ENCODE data around the gene TRPM4. TPM values are rescaled to one million over a fixed set of nuclear protein-coding genes. Genes with fewer than 3 reads are reported as not detected.
"Not testable (repeated sequence)": the region's sequence is repeated elsewhere in the genome, so short reads cannot be mapped to it uniquely, and the experiment has no call there.

Gene TRPM4
- total RNA-seq, 1 experiment from 2014 or later: 3.9 TPM

DNA sequence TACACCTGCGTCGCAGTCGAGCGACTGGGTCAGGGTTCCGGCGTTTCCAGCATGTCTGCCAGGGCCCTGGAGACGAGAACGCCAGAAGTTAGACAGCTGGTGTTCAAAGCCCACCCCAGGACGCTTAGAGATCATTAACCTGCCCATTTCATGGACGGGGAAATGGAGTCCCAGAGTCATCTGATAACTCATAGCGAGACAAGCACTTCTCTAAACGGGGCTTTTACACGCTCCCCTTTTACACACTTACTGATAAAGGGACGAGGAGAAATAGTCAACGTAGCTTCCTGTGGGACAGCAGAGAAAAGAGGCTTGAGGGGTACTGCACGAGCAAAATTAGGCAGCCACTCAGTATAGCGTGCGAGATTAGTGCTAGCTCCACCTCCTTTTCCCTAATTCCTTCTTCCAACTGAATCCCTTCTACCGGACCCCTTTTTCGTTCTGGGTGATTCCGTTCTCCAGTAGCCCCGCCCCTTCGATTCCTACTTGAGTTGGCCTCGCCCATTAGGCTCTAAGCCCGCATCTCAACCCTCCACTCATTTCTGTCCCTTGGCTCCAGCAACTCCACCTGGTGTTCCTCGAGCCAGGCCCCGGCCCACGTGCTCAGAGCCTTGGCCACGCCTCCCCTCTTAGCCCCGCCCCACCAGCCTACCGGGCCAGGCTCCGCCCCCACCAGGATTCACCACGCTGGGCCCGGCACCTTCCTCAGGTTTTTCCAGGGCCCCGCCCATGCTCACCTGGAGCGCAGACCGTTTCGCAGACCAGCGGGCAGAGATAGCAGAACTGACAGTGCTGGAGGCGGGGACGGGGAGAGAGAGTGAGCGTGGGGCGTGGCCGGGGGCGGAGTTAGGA is 6.1 kb upstream of the TRPM4 start:
- peak; percentile 33 for DNase-seq (ENCODE audit: low spot score)

DNA sequence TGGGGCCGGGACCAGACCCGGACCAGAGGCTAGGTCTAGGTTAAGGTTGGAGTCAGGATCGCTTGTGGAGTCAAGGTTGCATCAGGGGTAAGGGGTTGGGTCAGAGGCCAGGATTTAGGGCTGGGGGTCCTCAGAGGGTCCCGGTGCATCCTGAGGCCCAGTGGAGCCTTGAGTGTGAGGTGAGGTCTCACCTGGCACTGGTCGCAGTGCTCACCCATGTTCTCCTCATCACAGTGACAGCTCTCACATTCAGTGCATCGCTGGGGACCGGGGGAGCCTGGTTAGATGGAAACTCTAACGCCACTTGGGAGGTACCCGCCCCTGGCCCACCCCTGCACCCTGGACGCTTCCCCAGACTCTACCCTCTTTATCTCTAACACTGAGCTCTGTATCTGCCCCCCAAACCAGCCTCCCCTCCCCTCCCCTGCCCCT is 5.5 kb upstream of the TRPM4 start:
- no peak for DNase-seq (ENCODE audit: low spot score)

DNA sequence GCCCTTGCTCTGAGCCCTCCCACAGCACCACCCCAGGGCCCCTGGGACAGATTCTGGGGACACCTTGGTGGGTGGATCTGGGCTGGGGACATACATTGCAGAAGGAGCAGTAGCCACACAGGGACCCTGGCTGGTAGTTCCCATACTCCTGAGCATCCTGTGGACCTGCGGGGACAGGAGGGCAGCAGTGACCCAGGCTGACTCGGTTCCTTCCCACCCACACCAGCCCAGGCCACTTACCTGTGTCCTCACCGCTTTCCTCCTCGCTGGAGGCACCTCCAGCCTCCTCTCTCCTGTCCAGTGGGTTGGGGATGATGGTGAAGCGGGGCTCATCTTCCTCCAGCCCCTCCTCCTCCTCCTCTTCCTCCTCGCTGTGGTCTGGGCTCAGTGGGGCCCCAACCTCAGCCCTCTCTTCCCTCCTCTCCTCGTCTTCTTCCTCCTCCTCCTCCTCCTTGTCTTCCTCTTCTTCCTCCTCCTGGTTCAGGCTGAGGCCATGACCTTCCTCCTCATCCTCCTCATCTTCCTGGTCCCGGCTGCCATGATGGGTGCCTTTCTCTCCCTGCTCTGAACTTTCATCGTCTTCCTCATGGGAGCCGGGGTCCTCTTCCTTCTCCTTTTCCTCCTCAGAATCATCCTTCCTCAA is 4.3 kb upstream of the TRPM4 start:
- no peak for DNase-seq (ENCODE audit: low spot score)

DNA sequence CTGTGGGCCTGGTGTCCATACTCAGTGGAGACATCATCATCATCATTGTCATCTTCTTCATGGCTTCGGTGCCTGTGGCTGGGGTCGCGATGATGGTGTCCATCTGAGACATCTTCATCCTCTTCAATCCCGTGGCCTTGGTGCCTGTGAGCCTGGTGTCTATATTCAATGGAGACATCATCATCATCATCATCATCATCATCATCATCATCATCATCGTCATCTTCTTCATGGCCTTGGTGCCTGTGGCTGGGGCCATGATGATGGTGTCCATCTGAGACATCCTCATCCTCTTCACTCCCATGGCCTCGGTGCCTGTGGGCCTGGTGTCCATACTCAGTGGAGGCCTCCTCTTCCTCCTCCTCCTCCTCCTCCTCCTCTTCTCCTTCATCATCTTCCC is 3.3 kb upstream of the TRPM4 start:
- no peak for DNase-seq (ENCODE audit: low spot score)

DNA sequence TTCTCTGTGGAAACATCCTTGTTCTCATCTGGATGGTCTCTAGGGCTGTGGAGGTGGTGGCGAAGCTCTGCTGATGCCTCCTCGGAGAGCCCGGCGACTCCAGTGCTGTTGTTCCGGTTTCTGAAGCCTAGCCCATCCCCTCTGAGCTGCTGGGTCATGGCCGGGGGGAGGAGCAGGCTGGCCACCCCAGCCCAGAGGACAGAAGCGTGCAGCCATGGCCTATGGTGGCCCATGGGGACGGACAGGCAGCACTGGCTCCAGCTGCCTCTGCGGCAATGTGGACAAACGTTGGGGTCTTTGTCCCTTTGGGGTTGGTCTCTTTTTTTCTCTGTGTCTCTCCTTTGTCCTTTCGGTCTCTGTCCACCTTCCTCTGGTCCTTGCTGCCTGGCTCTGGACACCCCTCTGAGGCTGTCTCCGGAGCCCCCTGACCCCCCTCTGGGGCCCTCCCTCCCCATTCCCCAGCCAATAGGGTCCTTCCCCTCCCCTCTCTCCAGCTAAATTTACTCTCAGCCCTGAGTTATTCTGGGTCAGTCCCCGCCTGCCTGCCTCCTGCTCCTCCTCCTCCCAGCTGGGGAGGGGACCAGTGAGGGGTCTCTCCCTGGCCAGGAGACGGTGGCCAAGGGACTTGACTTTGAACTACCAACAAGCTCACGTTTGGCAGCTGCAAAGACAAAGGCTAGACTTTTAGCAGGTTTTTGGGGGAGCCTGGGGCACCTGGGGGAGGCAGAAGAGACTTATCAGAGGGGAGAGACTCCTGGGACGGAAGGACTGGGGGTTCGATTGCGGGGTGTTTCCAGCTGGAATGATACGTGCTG is 2.4 kb upstream of the TRPM4 start, which contains the start of gene HRC:
Gene HRC, minus strand, starts transcription at position 392 of the 815 bp plus-strand sequence. Its CDS starts 159 bp downstream, at position 233.
- DNase-seq (ENCODE audit: low spot score): no peak

DNA sequence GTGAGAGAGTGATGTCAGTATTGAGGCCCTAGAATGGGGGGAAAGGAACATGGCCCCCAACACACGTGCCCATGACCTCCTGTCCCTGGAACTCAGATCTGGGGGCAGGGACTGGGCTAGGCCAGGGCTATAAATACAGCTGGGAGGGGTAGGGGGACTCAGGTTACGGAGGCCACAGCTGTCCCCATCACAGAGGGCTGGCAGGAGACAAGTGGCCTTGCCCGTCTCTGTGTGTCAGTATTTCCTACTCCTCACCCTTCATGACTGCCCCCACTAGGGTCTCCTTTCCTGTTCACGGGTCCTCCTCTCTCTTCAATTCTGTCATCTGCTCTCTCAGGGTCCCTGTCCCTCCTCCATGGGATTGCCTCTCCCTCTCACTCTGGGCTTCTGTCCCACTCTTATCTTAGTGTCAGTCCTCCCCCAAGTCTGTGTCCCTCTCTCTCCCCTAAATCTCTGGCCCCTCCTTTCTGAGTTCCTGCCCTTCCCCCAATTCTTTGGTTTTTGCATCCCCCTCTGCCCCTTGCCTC is 1.7 kb upstream of the TRPM4 start:
- no peak for DNase-seq (ENCODE audit: low spot score)

DNA sequence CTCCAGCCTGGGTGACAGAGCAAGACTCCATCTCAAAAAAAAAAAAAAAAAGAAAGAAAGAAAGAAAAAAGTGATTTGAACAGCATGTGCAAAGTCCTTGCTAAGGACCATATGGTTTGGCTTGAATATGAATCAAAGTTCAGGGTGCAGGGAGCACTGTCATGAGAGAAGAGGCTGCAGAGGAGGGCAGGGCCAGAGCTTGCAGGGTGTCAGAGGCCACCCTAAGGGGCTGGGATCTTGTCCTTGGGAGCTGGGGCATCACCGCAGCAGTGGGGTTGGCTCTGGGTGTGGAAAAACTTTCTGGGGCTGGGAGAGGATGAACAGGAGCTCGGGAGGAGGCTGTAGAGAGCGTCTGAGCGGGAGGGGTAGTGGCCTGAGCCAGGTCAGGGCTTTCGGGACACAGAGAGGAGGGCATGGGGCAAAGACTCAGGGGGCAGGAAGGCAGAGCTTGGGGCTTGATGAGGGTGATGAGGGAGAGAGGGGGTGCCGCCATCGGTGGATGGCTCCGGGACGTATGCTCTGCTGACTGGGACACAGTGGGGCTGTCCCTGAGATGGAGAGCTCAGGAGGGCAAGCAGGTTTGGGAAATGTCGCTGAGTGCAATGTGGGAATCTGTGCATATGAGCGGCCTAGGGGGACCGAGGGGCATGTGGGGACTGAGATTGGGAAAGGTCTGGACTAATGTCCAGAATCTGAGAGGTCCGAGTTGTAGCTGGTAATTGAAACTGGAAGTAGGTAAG is 3.0 kb downstream of the TRPM4 start:
- no peak for DNase-seq (ENCODE audit: low spot score)

DNA sequence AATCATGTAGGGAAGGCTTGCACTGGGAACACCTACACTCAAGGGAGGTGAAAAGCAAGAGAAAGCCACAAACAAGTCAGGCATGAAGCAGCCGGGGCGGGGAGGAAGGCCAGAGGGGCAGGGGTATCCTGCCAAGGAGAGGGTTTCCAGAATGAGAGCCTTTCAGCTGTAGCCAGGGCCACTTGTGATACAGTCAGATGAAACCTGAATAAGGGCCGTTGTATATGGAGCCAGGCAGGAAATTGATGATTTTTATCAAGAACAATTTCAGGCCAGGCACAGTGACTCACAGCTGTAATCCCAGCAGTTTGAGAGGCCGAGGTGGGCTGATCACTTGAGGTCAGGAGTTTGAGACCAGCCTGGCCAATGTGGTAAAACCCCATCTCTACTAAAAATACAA is 4.4 kb downstream of the TRPM4 start:
- DNase-seq (ENCODE audit: low spot score): no peak

DNA sequence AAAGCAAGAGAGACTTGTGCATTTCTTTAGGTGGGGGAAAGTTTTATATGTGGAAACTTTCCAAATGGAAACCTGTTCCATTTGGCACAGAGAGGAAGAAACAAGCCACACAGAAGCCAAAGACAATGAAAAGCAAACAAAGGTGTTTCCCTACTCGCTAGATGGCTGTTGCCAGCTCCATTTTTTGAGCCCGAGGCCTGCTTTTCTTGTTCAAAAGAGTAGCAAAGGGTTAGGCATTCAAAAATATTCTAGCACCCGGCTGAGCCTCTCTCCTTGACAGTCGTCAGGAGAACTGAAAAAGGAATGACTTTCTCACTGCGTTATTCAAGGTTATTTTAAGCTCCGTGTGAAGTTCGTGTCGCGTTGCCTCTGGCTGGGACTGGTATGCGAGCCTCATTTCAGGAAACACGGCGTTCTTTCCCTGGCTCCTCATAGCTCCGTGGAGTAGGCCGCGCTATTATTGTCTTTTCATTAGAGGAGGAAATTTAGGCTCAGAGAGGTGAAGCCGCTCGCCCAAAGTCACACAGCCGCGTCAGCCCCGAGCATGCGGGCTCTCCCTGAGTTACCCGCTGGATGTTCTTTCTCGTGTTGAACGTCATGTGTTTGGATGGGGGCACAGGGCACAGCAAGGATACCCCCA is 7.6 kb downstream of the TRPM4 start:
- no peak for DNase-seq (ENCODE audit: low spot score)

DNA sequence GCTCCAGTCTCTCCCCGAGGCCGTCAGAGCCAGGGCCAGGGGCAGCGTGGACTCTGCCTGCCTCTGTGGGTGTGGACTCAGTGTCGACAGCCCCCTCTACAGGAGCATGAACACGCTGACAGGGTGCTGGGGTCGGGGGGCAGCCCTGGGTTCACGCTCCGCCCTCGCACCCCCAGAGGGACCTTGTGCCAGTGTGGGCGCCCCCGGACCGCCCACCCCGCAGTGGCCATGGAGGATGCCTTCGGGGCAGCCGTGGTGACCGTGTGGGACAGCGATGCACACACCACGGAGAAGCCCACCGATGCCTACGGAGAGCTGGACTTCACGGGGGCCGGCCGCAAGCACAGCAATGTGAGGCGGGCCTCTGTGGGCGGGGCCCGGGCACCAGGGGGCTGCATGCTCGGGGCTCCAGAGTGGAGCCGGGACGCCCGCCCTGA is 8.3 kb downstream of the TRPM4 start:
- no peak for DNase-seq (ENCODE audit: low spot score)

DNA sequence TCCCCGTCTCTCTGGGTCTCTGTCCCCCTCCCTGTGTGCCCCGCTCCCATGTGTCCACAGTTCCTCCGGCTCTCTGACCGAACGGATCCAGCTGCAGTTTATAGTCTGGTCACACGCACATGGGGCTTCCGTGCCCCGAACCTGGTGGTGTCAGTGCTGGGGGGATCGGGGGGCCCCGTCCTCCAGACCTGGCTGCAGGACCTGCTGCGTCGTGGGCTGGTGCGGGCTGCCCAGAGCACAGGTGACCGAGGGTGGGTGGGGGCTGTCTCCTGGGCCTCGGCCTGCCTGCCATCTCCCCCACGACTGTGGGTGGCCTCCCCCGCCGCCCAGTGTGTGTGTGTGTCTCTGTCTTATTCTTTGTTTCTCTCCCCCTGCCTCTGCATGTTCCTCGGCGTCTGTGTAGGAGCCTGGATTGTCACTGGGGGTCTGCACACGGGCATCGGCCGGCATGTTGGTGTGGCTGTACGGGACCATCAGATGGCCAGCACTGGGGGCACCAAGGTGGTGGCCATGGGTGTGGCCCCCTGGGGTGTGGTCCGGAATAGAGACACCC is 10.3 kb downstream of the TRPM4 start:
- DNase-seq (ENCODE audit: low spot score): no peak

DNA sequence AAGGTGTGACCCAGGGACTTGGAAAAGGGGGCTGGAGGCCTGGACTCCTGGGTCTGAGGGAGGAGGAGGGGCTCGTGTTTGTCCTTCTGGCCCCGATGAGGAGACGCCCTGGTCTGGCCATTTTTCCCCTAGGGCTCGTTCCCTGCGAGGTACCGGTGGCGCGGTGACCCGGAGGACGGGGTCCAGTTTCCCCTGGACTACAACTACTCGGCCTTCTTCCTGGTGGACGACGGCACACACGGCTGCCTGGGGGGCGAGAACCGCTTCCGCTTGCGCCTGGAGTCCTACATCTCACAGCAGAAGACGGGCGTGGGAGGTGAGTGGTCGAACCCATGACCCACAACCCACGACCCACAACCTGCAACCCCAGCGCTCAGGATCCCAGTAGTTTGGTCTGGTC is 10.8 kb downstream of the TRPM4 start:
- no peak for DNase-seq (ENCODE audit: low spot score)

DNA sequence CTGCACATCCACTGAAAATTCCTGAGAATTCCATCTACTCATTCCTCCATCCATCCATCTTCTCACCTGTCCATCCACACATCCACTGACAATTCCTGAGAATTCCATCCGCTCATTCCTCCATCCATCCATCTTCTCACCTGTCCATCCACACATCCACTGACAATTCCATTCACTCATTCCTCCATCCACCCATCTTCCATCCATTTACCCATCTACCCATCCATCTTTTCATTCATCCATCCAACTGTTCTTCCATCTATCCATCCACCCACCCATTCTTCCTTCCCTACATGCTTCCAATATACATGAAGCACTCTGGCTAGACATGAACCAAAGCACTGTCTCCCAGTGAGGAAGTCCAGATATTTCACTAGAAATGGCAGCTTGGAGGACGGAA is 15.6 kb downstream of the TRPM4 start:
- DNase-seq (ENCODE audit: low spot score): no peak

DNA sequence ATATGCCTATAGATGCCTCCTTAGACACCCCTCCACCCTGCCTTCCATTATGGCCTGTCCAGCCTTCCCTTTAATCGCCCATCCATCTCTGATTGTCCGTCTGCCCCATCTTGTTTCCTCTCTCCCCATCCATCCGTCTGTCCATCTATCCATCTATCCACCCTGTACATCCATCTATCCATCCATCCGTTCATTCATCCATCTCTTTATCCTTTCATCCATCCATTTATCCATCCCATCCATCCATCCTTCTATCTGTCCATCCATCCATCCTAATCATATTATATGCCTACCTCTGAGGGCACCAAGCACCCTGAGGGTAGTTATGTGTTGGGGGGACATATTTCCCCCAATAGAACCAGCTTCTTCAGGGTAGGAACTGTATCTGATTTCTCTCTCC is 23.1 kb downstream of the TRPM4 start:
- no peak for DNase-seq (ENCODE audit: low spot score)

DNA sequence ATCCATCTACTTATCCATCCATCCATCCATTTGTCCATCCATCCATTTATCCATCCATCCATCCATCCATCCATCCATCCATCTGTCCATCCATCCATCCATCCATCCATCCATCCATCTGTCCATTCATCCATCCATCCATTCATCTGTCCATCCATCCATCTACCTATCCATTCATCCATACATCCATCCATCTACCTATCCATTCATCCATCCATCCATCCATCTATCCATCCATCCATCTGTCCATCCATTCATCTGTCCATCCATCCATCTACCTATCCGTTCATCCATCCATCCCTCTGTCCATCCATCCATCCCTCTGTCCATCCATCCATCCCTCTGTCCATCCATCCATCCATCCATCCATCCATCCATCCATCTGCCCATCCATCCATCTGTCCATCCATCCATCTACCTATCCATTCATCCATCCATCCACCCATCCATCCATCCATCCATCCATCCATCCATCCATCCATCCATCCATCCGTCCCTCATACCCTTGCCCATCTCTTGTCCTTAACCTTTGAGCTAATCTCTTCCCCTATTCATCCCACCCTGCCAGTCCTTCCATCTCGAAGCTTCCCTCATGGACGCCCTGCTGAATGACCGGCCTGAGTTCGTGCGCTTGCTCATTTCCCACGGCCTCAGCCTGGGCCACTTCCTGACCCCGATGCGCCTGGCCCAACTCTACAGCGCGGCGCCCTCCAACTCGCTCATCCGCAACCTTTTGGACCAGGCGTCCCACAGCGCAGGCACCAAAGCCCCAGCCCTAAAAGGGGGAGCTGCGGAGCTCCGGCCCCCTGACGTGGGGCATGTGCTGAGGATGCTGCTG is 24.6 kb downstream of the TRPM4 start:
- not testable (repeated sequence) for DNase-seq (ENCODE audit: low spot score)

DNA sequence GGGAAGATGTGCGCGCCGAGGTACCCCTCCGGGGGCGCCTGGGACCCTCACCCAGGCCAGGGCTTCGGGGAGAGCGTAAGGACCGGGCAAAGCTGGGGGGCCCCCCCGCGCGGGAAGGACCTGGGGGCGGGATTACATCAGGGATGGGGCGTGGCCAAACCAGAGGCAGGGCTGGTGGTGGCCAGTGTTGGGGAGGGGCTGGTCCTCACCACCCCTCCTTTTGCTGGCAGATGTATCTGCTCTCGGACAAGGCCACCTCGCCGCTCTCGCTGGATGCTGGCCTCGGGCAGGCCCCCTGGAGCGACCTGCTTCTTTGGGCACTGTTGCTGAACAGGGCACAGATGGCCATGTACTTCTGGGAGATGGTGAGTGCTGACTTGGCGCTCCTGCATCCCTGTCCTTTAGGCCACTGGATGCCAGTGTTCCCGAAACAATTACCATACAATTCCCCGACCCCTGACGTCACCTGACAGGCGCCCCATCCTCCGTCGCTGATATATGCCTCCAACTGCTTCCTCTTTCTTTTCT is 25.3 kb downstream of the TRPM4 start:
- no peak for DNase-seq (ENCODE audit: low spot score)

DNA sequence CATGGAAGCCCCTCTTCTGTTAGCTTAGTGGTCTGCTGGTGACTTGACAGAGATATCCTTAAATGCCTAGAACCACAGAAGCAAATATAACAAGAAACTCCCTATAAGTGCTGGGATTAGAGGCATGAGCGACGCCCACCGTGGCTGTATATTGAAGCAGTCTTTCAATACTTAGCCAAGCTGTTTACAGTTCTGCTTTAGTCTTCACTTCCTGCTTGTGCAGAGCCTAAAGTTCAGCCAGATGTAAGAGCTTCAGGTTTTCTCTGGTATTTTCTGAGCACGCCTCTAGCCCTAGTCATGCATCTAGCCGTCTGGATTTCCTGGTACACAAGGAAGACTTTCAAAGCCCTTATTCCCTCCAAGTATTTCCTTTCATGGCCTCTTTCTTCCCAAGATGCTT is 28.5 kb downstream of the TRPM4 start:
- DNase-seq (ENCODE audit: low spot score): no peak

DNA sequence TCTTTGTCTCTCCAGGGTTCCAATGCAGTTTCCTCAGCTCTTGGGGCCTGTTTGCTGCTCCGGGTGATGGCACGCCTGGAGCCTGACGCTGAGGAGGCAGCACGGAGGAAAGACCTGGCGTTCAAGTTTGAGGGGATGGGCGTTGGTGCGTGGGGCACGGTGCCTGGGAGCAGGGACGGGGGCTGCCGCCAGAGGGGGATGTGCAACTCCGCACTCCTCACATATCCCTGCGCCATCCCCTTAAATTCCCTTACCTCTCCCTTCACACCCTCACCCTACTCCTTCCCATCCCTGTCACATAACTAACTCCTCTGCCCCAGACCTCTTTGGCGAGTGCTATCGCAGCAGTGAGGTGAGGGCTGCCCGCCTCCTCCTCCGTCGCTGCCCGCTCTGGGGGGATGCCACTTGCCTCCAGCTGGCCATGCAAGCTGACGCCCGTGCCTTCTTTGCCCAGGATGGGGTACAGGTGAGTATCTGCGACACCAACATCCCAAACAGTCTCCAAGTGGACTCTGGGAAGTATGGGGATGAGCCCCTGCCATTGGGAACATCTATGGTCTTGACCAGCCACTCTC is 31.1 kb downstream of the TRPM4 start:
- DNase-seq (ENCODE audit: low spot score): no peak

DNA sequence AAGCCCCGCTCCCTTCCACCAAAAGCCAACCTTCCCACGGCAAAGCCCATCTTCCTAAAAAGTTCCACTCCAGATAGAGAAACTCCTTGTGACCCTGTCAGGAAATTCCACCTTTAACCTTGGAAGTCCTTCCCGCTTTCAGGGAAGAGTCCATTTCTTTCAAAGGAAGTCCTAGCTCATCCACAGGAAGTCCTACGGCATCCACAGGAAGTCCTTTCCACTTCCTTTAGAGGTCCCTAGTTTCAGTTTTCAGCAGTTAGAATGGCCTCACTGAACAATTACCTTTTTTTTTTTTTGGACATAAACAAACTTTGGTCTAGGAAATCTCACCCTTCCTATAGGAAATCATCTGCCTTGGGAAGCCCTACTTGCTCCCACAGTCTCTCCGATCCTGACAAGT is 31.7 kb downstream of the TRPM4 start:
- no peak for DNase-seq (ENCODE audit: low spot score)
